ENCODE measurements around the gene KSR2.
"Not testable (repeated sequence)": the region's sequence is repeated elsewhere in the genome, so short reads cannot be mapped to it uniquely, and the experiment has no call there.

The KSR2 gene

DNA sequence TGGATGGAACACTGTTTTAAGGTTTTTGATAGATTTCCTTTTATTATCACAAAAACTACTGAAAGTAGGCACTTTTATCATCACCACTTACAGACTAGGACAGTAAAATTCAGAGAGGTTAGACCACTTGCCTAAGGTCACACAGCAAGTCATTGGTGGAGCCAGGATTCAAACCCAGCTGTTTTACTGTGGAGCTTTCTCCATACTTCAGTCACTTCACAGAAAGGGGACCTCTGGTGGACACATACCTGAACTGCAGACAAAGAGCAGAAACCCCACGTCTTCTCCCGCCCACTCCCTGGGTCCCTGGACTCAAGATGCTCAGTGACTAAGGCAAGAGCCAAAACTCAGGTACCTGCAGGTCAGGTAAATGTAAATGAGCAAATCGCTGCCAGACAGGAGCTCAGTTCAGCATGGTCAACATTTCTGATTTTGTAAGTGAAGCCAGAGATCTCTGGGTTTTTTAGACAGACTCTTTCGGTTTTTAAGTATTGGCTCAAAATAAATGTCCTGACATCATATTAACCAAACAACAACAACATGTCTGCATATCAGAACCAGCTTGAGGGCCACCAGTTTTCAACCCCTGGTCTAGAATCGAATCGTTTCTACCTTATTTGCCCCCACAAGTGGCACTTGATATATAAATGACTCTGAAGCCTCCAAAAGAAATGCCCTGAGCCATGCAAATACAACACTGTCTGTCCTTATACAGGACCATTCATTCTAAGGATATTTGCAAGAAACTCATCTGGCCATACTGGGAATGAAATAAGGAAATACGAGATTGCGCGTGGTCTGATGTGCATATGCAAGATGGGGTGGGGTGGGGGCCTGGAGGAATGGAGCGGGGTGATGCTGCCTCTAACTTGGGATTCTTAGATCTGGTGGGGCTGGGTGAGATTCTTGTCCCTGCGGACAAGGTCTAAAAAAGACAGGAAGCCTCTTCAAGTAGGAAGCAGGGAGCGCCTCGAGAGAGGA is 110.9 kb downstream of the KSR2 start:
- peak; percentile 53 for DNase-seq (ENCODE audit: low spot score)

DNA sequence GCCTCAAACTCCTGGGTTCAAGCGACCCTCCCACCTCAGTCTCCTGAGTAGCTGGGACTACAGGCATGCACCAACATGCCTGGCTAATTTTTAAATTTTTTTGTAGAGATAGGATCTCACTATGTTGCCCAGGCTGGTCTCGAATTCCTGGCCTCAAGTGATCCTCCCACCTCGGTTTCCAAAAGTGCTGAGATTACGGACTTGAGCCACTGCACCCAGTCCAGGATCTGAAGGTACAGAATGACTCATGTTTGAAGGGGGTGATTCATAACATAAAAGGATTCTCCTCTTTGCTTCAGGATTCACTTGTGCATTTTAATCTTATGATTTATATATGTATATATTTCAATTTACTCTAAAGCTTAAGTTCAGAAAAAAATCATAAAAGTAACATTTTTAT is 111.7 kb downstream of the KSR2 start:
- not testable (repeated sequence) for DNase-seq (ENCODE audit: low spot score)

DNA sequence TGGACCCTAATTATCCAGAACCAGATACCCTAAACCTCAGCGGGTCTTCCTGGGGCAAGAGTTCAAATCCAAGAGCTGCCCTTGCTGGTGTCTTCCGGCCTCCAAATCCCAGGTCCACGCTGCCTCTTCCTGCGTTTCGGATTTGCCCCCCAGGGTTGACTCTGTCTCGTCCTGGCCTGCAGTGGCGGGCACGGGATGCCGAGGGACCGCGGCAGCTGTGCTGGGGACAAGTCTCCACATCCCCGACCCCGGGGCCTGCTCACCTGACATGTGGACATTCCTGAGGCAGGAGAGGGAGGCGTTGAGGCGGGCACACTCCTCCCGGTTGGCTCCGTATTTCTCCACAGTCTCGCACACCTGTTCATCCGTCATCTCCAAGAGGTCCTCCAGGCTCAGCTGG is 113.6 kb downstream of the KSR2 start:
- no peak for DNase-seq (ENCODE audit: low spot score)

DNA sequence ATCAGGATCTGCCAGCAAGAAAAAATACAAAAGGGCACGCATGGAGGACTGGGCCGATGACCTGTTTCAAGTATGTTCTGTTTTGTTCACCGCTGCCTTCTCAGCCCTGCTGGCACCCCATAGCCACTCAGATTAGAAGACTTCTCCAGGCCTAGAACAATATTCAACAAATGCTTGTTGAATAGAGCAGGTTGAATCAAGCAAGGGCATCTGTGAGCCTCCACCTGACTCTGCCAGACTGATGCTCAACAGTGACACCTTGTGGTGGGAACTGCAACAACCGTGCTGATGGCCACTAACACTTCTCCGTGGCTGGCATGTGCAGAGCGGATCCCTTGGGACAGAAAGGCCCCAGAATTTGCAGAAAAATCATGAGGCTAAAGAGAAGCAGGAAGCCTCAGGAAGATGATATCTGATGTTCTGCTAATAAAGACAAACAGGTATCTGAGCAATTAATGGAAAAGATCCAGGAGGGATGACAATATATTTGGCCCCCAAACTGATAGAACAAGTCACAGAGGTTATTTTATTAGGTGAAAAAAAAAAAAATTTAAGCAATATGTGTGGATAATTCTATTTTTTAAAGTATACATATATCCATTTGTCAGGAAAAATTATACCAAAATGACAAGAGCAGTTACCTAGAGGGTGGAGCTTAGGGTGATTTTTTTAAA is 114.3 kb downstream of the KSR2 start:
- DNase-seq (ENCODE audit: low spot score), result peak; percentile 69

DNA sequence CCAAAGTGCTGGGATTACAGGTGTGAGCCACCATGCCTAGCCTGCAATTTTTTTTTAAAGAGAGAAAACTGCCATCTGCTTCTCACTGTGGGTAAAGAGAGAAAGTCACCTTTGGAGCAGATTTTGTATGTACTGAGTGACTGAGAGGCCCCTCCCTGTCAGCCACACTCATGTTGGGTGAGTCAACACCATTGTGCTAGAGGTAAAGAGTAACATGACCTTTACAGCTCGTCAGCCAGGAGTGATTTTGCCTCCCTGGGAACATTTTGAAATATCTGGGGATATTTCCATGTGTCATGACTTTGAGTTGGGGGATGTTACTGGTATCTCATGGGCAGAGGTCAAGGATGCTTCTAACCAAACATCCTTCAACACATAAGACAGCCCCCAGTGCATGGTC is 115.2 kb downstream of the KSR2 start:
- DNase-seq (ENCODE audit: low spot score), result no peak

DNA sequence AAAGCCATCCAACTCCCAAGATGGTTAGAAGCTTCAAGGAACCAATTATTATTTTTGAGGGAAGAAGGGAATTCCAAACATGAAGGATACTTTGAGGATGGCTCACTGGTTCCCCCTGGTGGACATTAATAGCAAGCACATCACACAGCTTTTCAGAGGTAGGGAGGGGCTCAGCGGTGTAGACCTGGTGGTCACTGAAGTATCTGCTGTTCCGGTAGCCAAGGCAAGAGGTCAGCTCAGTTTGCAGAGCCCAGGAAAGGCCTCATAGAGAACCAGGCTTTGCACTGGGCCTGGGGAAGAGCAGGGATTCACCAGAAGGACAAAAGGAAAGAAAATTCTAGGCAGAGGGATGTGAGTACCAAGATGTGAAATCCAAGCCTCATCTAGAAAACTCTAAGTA is 118.7 kb downstream of the KSR2 start:
- peak; percentile 52 for DNase-seq (ENCODE audit: low spot score)

DNA sequence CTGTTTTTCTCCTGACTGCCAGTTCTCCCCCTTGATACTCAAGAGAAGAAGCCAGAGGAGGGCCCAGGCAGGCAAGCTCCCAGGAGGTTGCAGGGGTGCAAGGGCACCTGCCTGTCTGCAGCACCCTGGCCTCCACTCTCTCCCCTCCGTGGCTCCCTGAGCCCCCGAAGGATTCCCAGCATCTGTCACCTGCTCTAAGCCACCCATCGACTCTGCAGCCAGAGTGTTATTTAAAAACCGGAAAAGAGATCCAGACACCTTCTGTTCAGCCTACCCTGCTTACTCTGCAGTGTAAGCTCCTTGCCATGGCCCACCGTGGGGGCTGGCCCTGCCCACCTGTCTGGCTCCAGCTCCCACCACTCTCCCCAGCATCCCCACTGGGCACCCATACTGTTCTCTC is 121.4 kb downstream of the KSR2 start:
- DNase-seq (ENCODE audit: low spot score), result no peak

DNA sequence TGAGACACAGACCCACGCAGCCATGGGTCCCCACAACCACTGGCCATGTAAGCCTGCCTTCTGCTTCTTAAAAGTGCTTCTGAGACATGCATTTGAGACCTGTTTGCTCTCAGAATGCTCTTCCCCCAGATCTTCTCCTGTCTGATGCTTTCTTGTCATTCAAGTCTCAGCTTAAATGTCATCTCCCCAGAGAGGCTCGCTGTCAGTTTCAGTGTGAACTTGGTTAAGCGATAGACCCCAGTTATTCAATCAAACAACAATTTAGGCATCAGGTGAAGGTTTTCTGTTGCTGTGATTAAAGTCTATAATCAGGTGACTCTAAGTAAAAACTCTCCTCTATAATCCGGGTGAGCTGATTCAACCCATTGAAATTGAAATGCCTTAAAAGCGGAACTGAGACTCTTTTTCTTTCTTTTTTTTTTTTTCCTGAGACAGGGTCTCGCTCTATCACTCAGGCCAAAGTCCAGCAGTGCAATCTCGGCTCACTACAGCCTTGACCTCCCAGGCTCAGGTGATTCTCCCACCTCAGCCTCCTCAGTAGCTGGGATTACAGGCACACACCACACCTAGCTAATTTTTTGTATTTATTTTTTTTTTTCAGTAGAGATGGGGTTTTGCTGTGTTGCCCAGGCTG is 123.4 kb downstream of the KSR2 start:
- no peak for DNase-seq (ENCODE audit: low spot score)

DNA sequence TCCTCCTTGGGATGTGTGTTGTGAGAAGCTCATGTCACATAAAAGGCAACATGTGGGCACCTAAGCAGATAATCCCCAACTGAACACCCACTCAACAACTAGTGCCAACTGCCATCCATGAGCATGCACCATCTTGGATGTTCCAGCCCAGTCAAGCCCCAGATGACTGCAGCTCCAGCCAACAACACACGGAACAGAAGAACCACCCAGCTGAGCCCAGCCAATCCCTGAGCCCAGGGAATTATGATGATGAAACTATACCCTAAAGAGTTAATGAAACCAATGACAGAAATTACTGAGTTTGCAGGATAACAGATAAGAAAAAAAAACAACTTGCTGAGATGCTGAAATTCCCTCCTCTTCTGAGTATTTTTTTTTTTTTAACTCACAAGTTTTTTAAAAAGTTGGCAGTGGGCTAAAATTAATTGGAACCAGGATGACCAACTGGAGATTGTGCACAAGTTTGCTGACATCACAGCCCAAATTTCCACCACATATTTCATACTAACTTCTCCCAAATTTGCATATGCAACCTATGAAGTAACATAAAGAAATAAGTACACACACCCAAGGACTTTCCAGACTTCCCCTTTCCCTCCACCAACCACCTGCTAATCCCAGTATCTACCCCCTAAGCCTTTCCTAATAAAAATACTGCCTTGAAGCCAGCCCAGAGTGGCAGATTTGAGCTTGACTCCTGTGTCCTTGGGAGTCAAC is 124.5 kb downstream of the KSR2 start:
- no peak for DNase-seq (ENCODE audit: low spot score)

DNA sequence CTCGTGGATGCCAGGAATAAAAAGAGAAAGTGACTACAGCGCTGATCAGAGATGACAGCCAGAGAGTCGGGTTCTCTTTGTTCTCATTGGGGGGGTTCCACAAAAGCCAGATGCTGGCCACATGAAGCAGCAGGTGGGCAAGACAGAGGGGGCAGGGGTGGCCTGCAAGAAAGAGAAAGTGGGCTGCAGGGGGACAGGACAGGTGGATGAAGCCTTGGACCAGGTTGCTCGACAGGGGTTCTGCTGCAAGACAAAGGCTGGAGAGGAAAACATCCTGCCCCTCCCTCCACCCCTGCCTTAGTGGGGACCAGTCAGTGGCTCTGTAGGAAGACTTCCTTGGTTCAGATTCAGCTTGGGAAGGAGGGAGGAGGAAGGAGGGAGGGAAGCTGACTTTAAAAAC is 126.2 kb downstream of the KSR2 start:
- no peak for DNase-seq (ENCODE audit: low spot score)

DNA sequence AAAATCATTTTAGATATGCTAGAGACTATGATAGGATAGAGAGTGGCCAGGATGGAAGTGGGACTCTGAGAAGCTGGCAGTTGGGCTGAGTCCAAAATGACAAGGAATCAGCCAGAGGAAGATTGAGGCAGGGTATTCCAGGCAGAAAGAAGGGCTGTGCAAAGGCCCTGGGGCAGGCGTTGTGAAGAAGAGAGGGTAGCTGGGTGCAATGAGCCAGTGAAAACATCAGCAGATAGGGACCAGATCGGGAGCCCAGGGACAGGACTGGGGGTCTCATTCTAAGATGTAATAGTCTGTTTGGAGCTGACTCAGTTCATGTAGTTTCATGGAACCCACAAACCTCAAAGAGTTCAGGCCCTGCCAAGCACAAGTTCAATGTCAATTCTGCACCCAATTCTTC is 126.6 kb downstream of the KSR2 start:
- DNase-seq (ENCODE audit: low spot score), result no peak

DNA sequence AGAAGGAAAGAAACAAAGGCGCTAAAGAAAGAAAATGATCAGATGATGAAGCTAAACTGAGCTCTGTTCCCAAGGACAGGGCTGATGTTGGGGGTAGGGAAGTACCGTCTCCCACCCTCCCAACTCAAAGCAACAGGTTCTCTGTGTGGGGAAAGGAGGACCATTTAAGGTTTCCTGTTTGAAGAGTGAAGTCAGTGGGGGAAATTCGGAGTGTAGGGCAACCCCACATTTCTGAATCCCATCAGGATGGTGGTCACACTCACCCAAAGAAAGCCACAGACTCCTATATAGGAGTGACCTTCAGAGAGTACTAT is 131.1 kb downstream of the KSR2 start:
- DNase-seq (ENCODE audit: low spot score), result no peak

DNA sequence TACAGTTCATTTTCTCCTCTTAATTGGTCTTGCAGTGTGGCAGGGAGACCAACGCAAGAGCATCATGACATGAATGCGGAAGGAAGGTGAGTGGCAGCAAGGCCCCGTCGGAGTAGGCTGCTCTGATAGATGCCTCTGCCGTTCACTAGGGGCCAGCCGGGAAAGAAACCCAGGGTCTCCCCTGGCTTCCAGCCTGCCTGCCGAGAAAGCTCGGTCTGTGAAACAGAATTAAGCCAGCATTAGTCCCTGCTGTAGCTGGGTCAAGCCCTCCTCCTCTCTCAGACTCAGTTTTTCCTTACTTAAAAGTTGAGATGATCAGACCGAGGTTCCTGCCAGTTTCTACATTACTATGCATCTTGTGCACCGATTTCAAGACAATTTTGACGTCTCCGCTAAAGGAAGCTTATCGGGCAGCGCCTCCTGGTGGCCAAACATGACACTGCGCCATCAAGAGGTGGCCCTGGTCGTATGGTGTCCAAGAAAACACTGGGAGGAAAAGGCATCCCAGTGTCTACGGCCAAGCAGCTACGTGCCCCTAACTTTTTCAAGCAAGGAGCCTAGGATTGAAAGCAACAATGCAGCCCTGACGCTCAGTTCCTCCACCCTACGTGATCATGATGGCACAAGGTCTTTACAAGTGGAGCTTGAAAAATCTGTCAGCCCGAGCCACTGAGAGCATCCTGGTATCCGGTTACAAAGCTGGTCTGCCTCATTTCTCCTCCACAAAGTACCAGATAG is 131.6 kb downstream of the KSR2 start:
- DNase-seq (ENCODE audit: low spot score), result peak; percentile 69

DNA sequence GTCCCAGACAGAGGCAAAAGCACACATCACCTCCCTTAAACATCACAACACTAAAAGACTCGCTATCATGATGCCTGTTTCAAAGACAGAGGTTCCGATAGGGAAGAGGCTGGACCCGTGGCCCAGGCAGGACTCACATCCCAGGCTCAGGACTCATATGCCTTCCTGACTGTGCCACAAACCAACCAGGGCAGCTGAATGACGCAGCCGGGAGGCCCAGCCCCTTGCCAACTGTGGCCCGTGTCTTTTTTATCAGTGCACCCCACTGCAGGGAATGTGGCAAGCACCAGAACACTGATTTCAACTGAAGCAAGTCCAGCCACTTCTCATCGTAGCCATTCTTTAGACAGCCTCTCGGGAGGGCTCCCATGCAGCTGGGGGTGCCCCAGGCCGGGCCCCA is 132.3 kb downstream of the KSR2 start:
- DNase-seq (ENCODE audit: low spot score), result no peak

DNA sequence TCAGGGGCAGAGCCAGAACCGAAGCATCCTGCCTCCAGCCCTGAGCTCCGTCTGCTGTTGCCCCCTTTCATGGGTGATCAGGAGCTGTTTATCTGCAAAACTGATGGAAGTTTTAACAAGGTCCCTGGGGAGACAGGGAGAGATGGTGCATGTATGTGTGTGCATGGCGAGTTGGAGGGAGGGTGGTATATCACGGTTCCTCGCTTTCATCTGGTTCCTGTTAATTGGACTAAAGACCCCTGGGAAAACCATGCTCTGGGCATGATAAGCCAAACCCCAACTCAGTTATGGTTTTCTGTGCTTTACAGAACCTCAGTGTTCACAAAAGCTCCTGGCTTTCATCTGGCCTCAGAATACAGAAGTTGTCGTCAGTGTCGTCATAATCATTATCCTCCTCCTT is 133.6 kb downstream of the KSR2 start:
- peak; percentile 89 for DNase-seq (ENCODE audit: low spot score)

DNA sequence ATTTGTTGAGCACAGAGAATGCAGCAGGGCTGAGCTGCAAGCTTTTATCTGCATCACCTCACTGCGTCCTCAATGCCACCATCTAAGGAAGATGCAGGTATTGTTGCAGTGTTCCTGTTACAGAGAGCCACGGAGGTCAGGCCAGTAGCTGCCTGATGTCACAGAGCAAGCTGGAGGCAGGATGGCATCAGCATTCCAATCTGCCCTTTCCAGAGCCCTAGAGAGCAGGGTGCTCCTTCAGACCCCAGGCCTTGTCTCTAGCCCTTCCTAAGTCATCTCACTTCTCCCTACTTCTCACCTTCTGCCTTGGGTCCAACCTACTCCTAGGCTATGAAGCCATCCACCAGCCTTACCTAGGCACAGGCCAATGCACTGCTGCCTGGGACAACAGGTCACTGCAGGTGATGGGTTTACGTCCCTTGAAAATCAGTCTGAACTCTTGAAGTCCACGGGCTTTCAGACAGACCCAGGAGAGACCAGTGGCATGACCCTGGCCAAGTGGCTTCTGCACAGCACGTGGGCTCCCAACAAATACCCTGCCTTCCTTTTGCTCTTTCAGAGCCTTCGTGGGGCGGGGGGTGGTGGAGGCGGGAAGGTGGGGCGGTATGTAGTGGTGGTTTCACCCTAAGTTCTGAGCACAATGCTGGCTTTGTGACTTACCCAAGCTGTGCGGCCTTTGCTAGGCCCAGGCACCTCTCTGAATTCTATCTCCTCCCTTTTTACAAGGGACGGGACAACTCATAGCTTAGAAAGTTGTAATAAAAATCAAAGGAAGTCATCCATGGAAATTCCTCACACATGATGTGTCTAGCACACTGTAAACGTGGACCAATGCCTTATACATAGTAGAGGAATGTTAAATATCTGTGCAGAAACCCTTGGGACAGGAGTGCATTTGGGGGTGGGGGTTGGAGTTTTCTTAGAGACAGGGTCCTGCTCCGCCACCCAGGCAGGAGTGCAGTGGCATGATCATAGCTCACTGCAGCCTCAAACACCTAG is 136.0 kb downstream of the KSR2 start:
- no peak for DNase-seq (ENCODE audit: low spot score)

DNA sequence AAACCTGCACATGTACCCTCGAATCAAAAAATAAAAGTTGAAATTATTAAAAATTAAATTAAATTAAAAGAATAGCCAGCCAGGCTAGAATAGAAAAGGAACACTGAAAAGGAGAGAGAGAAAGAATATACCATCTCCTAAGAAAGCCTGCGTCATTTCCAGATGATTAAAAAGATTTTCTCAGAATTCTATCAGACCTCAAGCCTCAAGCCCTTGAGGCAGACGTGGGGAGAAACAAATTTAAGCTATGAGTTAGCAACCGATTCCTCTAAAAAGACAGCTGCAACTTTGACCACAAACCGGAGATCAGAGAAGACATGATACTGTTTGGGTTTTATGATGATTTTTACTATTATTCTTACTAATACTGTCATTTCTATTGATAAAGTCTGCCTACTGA is 138.3 kb downstream of the KSR2 start:
- no peak for DNase-seq (ENCODE audit: low spot score)

DNA sequence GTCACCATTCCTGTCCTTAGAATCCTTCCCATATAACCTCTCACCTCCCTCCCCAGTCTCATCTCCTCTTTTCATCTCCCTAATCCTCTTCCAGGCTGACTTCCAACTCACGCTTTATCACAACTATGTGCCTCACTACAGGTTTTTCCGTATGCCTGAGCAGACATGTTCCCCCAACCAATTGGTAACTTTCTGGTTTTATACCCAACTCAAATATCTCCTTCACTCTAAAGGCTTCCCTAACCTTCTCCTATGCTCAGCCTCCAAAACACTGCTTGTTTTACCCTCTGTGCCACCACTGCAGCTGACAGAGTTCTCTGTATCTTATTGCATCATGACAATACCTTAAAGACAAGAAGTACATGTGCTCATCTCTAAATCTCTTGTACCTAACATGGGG is 139.7 kb downstream of the KSR2 start:
- DNase-seq (ENCODE audit: low spot score), result no peak

DNA sequence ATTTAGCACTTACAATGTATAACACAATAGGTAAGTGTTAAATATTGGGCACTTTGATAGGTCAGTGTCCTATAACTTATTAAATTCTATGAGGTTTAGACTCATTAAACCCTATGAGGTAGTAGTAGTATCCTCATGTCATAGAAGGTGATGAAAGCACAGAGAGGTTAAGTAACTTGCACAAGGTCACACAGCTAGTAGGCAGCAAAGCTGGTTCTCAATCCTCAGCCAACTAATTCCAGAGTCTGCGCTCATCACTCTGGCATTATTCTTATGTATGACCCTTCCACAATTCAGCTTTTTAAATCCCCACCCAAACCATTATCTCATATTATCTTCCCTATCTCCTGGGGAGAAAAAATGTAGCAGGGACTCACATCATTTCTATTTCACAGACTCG is 141.1 kb downstream of the KSR2 start:
- no peak for DNase-seq (ENCODE audit: low spot score)

DNA sequence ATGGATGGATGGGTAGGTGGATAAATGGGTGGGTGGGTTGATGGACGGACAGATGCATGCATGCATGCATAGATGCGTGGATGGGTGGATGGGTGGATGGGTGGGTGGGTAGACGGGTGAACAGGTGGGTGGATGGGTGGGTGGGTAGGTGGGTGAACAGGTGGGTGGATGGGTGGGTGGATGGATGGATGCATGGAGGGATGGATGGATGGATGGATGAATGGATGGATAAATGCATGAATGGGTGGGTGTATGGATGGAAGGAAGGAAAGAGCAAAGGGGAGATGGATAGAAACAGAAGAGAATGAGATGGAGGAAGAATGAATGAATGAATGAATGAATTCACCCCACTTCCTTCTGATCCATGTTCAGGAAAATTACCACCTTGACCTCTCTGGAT is 143.0 kb downstream of the KSR2 start:
- DNase-seq (ENCODE audit: low spot score), result no peak

Measured in SK-N-DZ (cell line).